ENCODE data around the gene GSE1. TPM values are rescaled to one million over a fixed set of nuclear protein-coding genes. Genes with fewer than 3 reads are reported as not detected.
A peak's percentile ranks its signal among the peaks of the same experiment; 100 is the strongest.

The GSE1 gene
- total RNA-seq, 6 experiments from 2014 or later: 30.0 to 48.0 (median 38.8) TPM

DNA sequence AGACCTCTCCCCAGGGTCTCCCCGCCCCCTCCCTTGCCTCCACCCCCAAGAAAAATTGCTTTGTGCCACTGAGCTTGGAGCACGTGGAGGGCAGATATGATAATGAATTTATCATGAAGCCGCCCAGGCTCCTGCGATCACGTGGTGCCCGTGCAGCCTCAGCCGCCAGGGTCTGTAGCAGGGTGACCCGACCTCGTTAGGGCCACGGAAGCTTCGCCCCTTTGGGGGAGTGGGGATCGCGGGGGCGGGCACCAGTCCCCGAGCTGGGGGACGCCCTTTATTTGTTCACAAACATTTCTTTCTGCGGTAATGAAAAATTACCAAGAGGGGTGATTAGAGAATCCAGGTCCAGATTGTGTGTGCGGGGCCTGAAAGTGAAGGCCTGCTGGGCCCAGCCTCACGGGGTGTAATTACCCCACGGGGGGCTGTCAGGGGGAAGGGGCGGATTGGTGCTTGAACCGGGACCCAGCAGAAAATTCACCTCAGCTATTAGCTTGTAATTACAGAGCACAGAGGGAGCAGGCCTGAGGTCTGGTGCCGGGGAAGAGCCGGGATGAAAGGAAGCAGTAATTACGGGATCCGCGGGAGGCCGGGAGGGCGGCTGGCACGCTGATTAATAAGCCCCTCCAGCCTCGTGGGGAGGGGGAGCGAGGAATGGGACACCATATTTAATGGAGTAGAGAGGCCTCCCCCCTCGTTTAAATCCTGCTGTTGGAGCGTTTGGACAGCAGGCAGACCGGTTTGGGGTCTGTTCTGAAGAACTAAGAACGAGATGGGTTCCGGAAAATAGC lies 13.3 kb downstream of the GSE1 start:
- no peak for DNase-seq
- intact Hi-C loops (cut with DNase I): no loop called here
- WGBS (ENCODE audit: insufficient coverage, low coverage, low lambda C conversion rate, missing lambda C conversion rate): 50% methylated on average over 22 of the region's 37 CpGs
- Histone ChIP-seq H3K36me3 (no peaks in the 10 kb centered on the region), H3K27ac (no peak overlapping the region), H3K4me3 (no peak overlapping the region), H3K27me3 (no peaks in the 10 kb centered on the region), H3K4me1 (peaks cover 0 to 30% (median 9%) of the 10 kb centered on the region in 4 donors), H3K9me3 (no peaks in the 10 kb centered on the region)
- peak in 1 of 4 donors; percentile 4 for ATAC-seq
- TF ChIP-seq, protein P1, sequence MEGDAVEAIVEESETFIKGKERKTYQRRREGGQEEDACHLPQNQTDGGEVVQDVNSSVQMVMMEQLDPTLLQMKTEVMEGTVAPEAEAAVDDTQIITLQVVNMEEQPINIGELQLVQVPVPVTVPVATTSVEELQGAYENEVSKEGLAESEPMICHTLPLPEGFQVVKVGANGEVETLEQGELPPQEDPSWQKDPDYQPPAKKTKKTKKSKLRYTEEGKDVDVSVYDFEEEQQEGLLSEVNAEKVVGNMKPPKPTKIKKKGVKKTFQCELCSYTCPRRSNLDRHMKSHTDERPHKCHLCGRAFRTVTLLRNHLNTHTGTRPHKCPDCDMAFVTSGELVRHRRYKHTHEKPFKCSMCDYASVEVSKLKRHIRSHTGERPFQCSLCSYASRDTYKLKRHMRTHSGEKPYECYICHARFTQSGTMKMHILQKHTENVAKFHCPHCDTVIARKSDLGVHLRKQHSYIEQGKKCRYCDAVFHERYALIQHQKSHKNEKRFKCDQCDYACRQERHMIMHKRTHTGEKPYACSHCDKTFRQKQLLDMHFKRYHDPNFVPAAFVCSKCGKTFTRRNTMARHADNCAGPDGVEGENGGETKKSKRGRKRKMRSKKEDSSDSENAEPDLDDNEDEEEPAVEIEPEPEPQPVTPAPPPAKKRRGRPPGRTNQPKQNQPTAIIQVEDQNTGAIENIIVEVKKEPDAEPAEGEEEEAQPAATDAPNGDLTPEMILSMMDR (IDR thresholded peaks at IDR 0.05): no peak
- TF ChIP-seq POLR2A (IDR thresholded peaks at IDR 0.05): no peak

DNA sequence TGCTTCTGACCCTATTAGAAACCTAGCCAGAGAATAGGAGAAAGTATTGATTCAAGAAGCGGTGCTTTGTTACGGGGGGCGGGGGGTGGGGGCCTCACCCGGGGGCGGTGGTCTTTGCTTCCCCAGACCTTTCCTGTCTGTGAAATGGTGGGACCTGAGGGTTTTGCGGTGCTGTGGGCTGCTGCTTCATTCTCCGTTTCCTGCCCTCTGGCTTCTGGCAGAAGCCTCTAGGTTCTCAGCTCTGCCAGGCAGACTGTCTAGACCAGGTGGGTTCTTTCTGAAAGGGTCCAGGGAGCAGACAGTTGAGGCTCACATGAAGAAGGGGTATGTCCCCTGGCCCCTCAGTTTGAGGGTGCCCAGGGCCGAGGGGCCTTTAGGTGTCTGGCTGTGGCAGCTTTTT lies 14.0 kb downstream of the GSE1 start:
- Histone ChIP-seq H3K4me1 (peaks cover 0 to 24% (median 6%) of the 10 kb centered on the region in 4 donors), H3K27me3 (no peaks in the 10 kb centered on the region), H3K36me3 (no peaks in the 10 kb centered on the region), H3K4me3 (no peak overlapping the region), H3K27ac (no peak overlapping the region), H3K9me3 (no peaks in the 10 kb centered on the region)
- ATAC-seq (no peak), DNase-seq (no peak)
- 57% methylated on average over 6 of the region's 8 CpGs for WGBS (ENCODE audit: insufficient coverage, low coverage, low lambda C conversion rate, missing lambda C conversion rate)
- intact Hi-C loops (cut with DNase I): no loop called here
- TF ChIP-seq POLR2A (IDR thresholded peaks at IDR 0.05): no peak
- TF ChIP-seq, protein P1 (IDR thresholded peaks at IDR 0.05): no peak

DNA sequence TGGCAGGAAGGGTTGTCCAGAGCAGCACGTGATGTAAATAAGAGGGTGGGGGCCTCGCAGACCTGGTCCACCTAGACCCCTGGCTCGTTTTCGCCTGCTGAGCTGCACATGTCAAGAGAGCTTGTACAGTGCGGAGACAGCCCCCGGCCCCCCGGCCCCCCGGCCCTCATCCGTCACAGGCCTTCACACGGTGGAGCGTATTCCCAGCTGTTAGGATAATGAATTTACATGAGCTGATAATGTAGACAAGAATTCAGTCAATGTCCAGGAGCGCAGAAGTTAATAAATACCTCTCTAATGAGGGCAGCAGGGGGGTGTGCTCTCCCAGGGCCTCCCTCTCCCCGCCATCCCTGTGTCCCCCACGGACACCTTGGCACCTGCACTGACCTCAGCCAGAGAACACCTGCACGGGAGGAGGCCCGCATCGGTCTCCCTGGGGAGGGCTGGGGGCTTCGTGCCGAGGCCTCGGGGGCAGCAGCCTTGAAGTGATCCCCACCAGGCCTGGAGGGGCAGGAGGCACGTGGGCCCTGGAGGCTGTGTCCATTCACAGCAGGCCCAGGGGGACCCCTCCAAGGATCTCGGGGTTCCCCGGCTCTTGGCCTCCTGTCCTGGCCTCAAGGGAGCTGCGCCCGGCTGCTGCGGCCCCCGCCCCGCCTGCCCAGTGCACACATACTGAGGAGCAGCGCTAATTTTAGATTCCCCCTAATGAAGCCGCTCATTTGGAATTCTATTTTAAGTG lies 14.6 kb downstream of the GSE1 start:
- TF ChIP-seq POLR2A (IDR thresholded peaks at IDR 0.05): no peak
- TF ChIP-seq, protein P1 (IDR thresholded peaks at IDR 0.05): no peak
- H3K4me3 ChIP-seq: no peak overlapping the region
- DNase-seq (no peak), ATAC-seq (no peak)
- intact Hi-C loops (cut with DNase I): no loop called here
- H3K27ac ChIP-seq: no peak overlapping the region
- no peaks in the 10 kb centered on the region for H3K36me3 ChIP-seq
- H3K4me1 ChIP-seq: peaks cover 0 to 18% (median 3%) of the 10 kb centered on the region in 4 donors
- no peaks in the 10 kb centered on the region for H3K9me3 ChIP-seq
- WGBS (ENCODE audit: insufficient coverage, low coverage, low lambda C conversion rate, missing lambda C conversion rate): 77% methylated on average over 10 of the region's 30 CpGs
- H3K27me3 ChIP-seq: no peaks in the 10 kb centered on the region

DNA sequence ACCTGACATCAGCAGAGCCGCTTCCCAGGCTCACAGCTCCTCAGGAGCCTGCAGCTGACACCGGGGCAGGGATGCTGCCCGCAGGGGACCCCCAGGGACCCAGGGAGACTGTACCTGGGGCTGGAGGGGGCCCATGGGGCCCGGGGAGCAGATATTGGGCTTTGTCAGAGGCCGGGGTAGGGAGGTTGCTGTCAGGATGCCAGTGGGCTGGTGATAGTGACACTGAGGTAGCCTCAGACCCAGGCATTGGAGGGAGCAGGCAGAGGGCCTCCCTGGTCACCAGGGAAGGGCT lies 15.1 kb downstream of the GSE1 start:
- Histone ChIP-seq H3K36me3 (no peaks in the 10 kb centered on the region), H3K9me3 (no peaks in the 10 kb centered on the region), H3K4me1 (peaks cover 0 to 16% (median 3%) of the 10 kb centered on the region in 4 donors), H3K27me3 (no peaks in the 10 kb centered on the region), H3K4me3 (no peak overlapping the region), H3K27ac (no peak overlapping the region)
- TF ChIP-seq, protein P1 (IDR thresholded peaks at IDR 0.05): no peak
- TF ChIP-seq POLR2A (IDR thresholded peaks at IDR 0.05): no peak
- intact Hi-C loops (cut with DNase I): no loop called here
- WGBS (ENCODE audit: insufficient coverage, low coverage, low lambda C conversion rate, missing lambda C conversion rate): no CpG with 5 or more reads among the region's 5 CpGs
- DNase-seq (no peak), ATAC-seq (no peak)

Data from right lobe of liver (tissue), 6 donors.